ENCODE data around the gene POTEI. TPM values are rescaled to one million over a fixed set of nuclear protein-coding genes. Genes with fewer than 3 reads are reported as not detected.
"Not testable (repeated sequence)": the region's sequence is repeated elsewhere in the genome, so short reads cannot be mapped to it uniquely, and the experiment has no call there.

The POTEI gene
- total RNA-seq, 2 experiments from 2014 or later: not detected

DNA sequence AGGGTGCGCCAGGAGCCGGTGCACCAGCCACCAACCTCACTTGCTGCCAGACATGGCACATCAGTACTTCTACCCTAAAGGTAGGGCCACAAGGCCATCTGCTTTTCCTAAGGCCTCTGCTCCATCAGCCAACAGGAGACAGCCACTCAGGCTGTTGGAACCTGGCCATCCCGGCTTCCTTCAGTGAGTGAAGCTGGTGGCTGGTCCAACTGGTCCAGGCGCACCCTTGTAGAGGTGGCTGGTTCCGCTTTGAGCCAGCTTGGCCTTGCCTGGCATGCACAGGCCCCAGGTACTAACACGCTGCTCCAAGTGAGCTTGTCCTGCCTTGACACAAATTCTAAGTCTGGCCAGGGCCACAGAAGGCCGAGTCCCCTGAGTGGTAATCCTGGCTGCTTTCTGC lies 58.8 kb downstream of the POTEI start:
- H3K4me3 Mint-ChIP-seq; H3K4me1 Mint-ChIP-seq; H3K36me3 Mint-ChIP-seq (ENCODE audit: low read depth); DNase-seq; POLR2A ChIA-PET; CTCF ChIA-PET; H3K27ac Mint-ChIP-seq; H3K27me3 Mint-ChIP-seq; H3K9me3 Mint-ChIP-seq: not testable (repeated sequence)

GRCh38 chr2:130427631-130428030 lies 81.5 kb downstream of the POTEI start:
- H3K27ac Mint-ChIP-seq; CTCF ChIA-PET; H3K36me3 Mint-ChIP-seq (ENCODE audit: low read depth); DNase-seq; H3K9me3 Mint-ChIP-seq; H3K4me1 Mint-ChIP-seq: not testable (repeated sequence)
- Mint-ChIP-seq H3K4me3 (peak overlapping the region; percentile 49), H3K27me3 (peaks cover 16% of the 10 kb centered on the region)
- POLR2A ChIA-PET: interaction anchor here (0.7 kb wide), 1 partner anchor 50 kb away, joined by 3 read pairs; no protein-coding TSS in a partner anchor

DNA sequence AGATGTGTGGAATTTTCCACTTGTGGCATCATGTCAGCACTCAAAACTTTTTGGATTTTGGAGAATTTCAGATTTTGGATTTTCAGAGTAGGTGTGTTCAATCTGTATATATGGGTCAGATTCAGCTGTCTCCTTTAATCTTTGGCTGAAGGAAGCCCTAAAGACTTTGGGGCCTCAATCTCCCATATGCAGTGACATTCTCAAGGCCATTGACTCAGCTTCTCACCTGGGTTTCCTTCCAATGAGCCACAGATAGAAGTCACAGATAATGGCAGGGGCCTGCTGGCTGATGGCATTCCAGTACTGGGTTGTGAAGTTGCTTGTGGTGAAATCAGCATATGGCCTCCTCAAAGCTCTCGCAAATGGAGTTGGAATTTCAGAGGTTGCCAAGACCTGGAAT lies 90.3 kb downstream of the POTEI start:
- H3K36me3 Mint-ChIP-seq (ENCODE audit: low read depth); H3K4me1 Mint-ChIP-seq; DNase-seq; H3K27ac Mint-ChIP-seq; H3K9me3 Mint-ChIP-seq; POLR2A ChIA-PET; H3K4me3 Mint-ChIP-seq; CTCF ChIA-PET; H3K27me3 Mint-ChIP-seq: not testable (repeated sequence)

DNA sequence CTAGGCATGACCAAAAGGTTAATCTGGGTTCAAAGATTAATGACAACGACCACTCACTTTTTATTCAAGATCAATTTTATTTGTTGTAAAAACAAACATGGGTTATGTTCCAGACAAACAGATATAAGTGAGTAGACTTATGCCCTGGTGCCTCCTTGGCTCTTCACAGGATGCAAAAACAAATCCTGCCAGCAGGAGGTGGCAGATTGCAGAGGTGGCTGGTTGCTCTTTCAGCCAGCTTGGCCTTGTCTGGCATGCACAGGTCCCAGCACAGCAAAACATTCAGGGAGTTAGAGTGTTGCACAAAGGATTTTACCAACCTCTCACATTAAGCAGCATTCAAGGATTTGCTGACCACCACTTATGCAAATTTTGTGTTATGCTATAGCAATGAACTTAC lies 92.4 kb downstream of the POTEI start:
- H3K36me3 Mint-ChIP-seq (ENCODE audit: low read depth); POLR2A ChIA-PET; DNase-seq; H3K27me3 Mint-ChIP-seq; H3K27ac Mint-ChIP-seq; H3K4me1 Mint-ChIP-seq; CTCF ChIA-PET; H3K4me3 Mint-ChIP-seq; H3K9me3 Mint-ChIP-seq: not testable (repeated sequence)

Other genes with a start within 250 kb of the POTEI start
- 10 to 100 TPM; 71.1 to 75.2 TPM for gene IMP4, start 166.4 kb downstream of the POTEI start, total RNA-seq
- gene PTPN18, start 153.3 kb downstream of the POTEI start, total RNA-seq: 10 to 100 TPM; 88.2 to 89.2 TPM
- not detected for gene CFC1B, start 11.9 kb upstream of the POTEI start, total RNA-seq
- gene CFC1, start 90.2 kb upstream of the POTEI start, total RNA-seq: not detected
- gene POTEJ, start 102.1 kb upstream of the POTEI start, total RNA-seq: not detected
- gene GPR148, start 219.7 kb upstream of the POTEI start, total RNA-seq: not detected
- gene AMER3, start 246.2 kb upstream of the POTEI start, total RNA-seq: not detected

Measured in activated CD4-positive, alpha-beta T cell treated with anti-CD3 and anti-CD28 coated beads, Interleukin-2, amount 10 ng/mL, durations not matched to agents 7 days and 5 days (primary cell).